Glutamatergic neuron (in vitro differentiated cells): ENCODE measurements around the gene KRT82. TPM values are rescaled to one million over a fixed set of nuclear protein-coding genes. Genes with fewer than 3 reads are reported as not detected.
"Not testable (repeated sequence)": the region's sequence is repeated elsewhere in the genome, so short reads cannot be mapped to it uniquely, and the experiment has no call there.

Source experiments
- DNase-seq: peaks from one replicate; pipeline ENCODE4 v3.0.0; 2022
- H3K27ac Mint-ChIP-seq: one replicate; pipeline ENCODE4 v1.8.0; 2020; ENCODE audit warnings: mild to moderate bottlenecking, mixed read lengths, inconsistent platforms; ENCODE audit not compliant: unreplicated experiment
- H3K27me3 Mint-ChIP-seq: one replicate; pipeline ENCODE4 v1.8.0; 2020; ENCODE audit warnings: mild to moderate bottlenecking, moderate library complexity, mixed read lengths, inconsistent platforms; ENCODE audit not compliant: unreplicated experiment
- H3K36me3 Mint-ChIP-seq: one replicate; pipeline ENCODE4 v1.8.0; 2020; ENCODE audit warnings: mild to moderate bottlenecking, mixed read lengths, inconsistent platforms; ENCODE audit not compliant: unreplicated experiment
- H3K4me1 Mint-ChIP-seq: one replicate; pipeline ENCODE4 v1.8.0; 2020; ENCODE audit warnings: mild to moderate bottlenecking, low read depth, mixed read lengths, inconsistent platforms; ENCODE audit not compliant: unreplicated experiment
- H3K4me3 Mint-ChIP-seq: one replicate; pipeline ENCODE4 v1.8.0; 2020; ENCODE audit warnings: mild to moderate bottlenecking, mixed read lengths, inconsistent platforms; ENCODE audit not compliant: unreplicated experiment
- H3K9me3 Mint-ChIP-seq: one replicate; pipeline ENCODE4 v1.8.0; 2020; ENCODE audit warnings: mild to moderate bottlenecking, moderate library complexity, mixed read lengths, inconsistent platforms; ENCODE audit not compliant: unreplicated experiment
- CTCF ChIP-seq: fragments of 200-600 bp; sonication (generic); IDR thresholded peaks from one replicate; pipeline ENCODE4 v1.5.0; 2021; ENCODE audit not compliant: partially characterized antibody, unreplicated experiment
- total RNA-seq: library from RNA; stranded (reverse); fragmentation: NEBNext Ultra II Directional; extraction: Animal tissue kit (Norgen Biotek cat#: 25700); gene quantifications from one replicate; pipeline ENCODE4 v1.2.1, GENCODE V29; 2021; ENCODE audit not compliant: unreplicated experiment

Gene KRT82
- total RNA-seq, 1 donor from 2014 or later: not detected

GRCh38 chr12:52411815-52412214, 5.7 kb upstream of the KRT82 start:
- H3K4me1 Mint-ChIP-seq: no peaks in the 10 kb centered on the region
- DNase-seq: no peak
- H3K27ac Mint-ChIP-seq: no peak overlapping the region
- peaks cover 16% of the 10 kb centered on the region for H3K27me3 Mint-ChIP-seq
- H3K4me3 Mint-ChIP-seq: no peak overlapping the region
- TF ChIP-seq CTCF: no peak
- peaks cover 8% of the 10 kb centered on the region for H3K36me3 Mint-ChIP-seq
- peaks cover 16% of the 10 kb centered on the region for H3K9me3 Mint-ChIP-seq

- H3K4me3 Mint-ChIP-seq, DNase-seq, H3K27ac Mint-ChIP-seq, H3K4me1 Mint-ChIP-seq, H3K36me3 Mint-ChIP-seq: not testable (repeated sequence)
- Mint-ChIP-seq H3K9me3 (peaks cover 13% of the 10 kb centered on the region), H3K27me3 (peaks cover 16% of the 10 kb centered on the region)
These were observed 4.6 kb upstream of the KRT82 start for GRCh38 chr12:52410589-52411248.

GRCh38 chr12:52407918-52408317, 1.8 kb upstream of the KRT82 start:
- no peak for DNase-seq
- peaks cover 3% of the 10 kb centered on the region for H3K4me1 Mint-ChIP-seq
- peaks cover 8% of the 10 kb centered on the region for H3K36me3 Mint-ChIP-seq
- no peak for TF ChIP-seq CTCF
- no peak overlapping the region for H3K27ac Mint-ChIP-seq
- no peak overlapping the region for H3K4me3 Mint-ChIP-seq
- H3K27me3 Mint-ChIP-seq: peaks cover 18% of the 10 kb centered on the region
- peaks cover 13% of the 10 kb centered on the region for H3K9me3 Mint-ChIP-seq

- Mint-ChIP-seq H3K4me1 (peaks cover 5% of the 10 kb centered on the region), H3K4me3 (no peak overlapping the region), H3K27me3 (peaks cover 6% of the 10 kb centered on the region), H3K36me3 (peaks cover 3% of the 10 kb centered on the region), H3K9me3 (peaks cover 13% of the 10 kb centered on the region), H3K27ac (no peak overlapping the region)
- no peak for DNase-seq
- TF ChIP-seq CTCF: no peak
These were observed 1.2 kb downstream of the KRT82 start for GRCh38 chr12:52404951-52405350.

GRCh38 chr12:52403561-52403960, 2.6 kb downstream of the KRT82 start:
- Mint-ChIP-seq H3K4me3 (no peak overlapping the region), H3K9me3 (peaks cover 11% of the 10 kb centered on the region), H3K36me3 (peaks cover 3% of the 10 kb centered on the region), H3K27ac (no peak overlapping the region), H3K27me3 (peaks cover 4% of the 10 kb centered on the region), H3K4me1 (peaks cover 5% of the 10 kb centered on the region)
- no peak for DNase-seq
- TF ChIP-seq CTCF: no peak
